Uterus (tissue), 4 donors: ENCODE measurements around the gene DPYSL5. TPM values are rescaled to one million over a fixed set of nuclear protein-coding genes. Genes with fewer than 3 reads are reported as not detected.

Experiments
- DNase-seq, 2 donors: peaks; one replicate each; pipeline ENCODE4 v3.0.0-alpha.2; 2019 to 2020
- H3K27ac ChIP-seq, 2 donors: fragments of 200-600 bp; sonication (generic); 1 replicate in 1 of 2; 2 replicates in 1 of 2; pipeline ENCODE4 v1.5.1; 2016 to 2018
- H3K27me3 ChIP-seq, 2 donors: fragments of 200-600 bp; sonication (generic); one replicate each; pipeline ENCODE4 v1.5.1; 2018 to 2019; ENCODE audit warnings: control low read depth in 1 of 2
- H3K36me3 ChIP-seq, 2 donors: fragments of 200-600 bp; sonication (generic); one replicate each; pipeline ENCODE4 v1.5.1; 2019; ENCODE audit warnings: control low read depth in 1 of 2
- H3K4me1 ChIP-seq, 2 donors: fragments of 200-600 bp; sonication (generic); one replicate each; pipeline ENCODE4 v1.5.1; 2018 to 2019; ENCODE audit warnings: control low read depth in 1 of 2
- H3K4me3 ChIP-seq, 2 donors: fragments of 200-600 bp; sonication (generic); 1 replicate in 1 of 2; 2 replicates in 1 of 2; pipeline ENCODE4 v1.5.1; 2018 to 2019; ENCODE audit warnings: mild to moderate bottlenecking in 1 of 2
- H3K9me3 ChIP-seq, 2 donors: fragments of 200-600 bp; sonication (generic); one replicate each; pipeline ENCODE4 v1.5.1; 2019; ENCODE audit warnings: control low read depth in 1 of 2
- CTCF ChIP-seq, 4 experiments: fragments of 200-600 bp in 2 of 4; fragments of 450-650 bp in 2 of 4; sonication (generic) in 2 of 4; IDR thresholded peaks; one replicate each; pipeline ENCODE4 v1.5.1; 2016 to 2019; ENCODE audit warnings: antibody characterized with exemption in 4 of 4, mild to moderate bottlenecking in 2 of 4, moderate library complexity in 1 of 4
- POLR2A ChIP-seq, 2 donors: fragments of 450-650 bp; IDR thresholded peaks; one replicate each; pipeline ENCODE4 v1.6.1; 2016; ENCODE audit warnings: antibody characterized with exemption in 2 of 2, mild to moderate bottlenecking in 1 of 2, moderate library complexity in 1 of 2
- intact Hi-C: fragments of 100-400 bp; cut with DNase I; formaldehyde crosslinking; loops from one replicate; pipeline ENCODE4 v1.15.1; 2023; ENCODE audit warnings: low total_unique reads
- total RNA-seq, 4 donors: library from RNA; depleted of rRNA in 3 of 4; stranded (reverse); fragments of >200 nt in 3 of 4; gene quantifications; one replicate each; pipeline versions ENCODE4 v1.1.0 to v1.2.4, GENCODE V29; 2014 to 2023
- donor health status: DM: yes; HTN: yes; CAD: no.

DPYSL5 gene
- total RNA-seq, 4 donors from 2014 or later = 1.8 TPM; not detected in 3

DNA sequence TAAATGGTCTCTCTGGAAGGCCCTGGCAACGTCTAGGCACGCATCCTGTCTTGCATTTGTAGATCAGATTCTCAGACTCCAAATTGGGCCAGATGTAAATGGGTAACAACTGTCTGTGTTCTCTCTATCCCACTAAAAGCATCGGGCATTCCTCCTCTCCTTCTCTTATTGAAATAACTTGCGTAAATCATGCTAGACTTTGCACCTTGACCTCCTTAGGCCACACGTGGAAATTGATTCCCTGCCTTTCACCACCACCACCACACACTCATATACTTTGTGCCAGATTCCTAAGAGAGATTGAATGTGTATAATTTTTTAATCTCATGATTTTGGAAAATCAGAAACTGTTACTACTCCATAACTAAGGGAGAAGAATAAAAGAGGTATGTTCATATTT, 143.8 kb downstream of the DPYSL5 start:
- no peak for TF ChIP-seq CTCF (IDR thresholded peaks at IDR 0.05)
- no peak for TF ChIP-seq POLR2A (IDR thresholded peaks at IDR 0.05)
- Histone ChIP-seq H3K9me3 (no peaks in the 10 kb centered on the region), H3K4me3 (no peak overlapping the region), H3K4me1 (no peaks in the 10 kb centered on the region), H3K36me3 (no peaks in the 10 kb centered on the region), H3K27ac (no peak overlapping the region), H3K27me3 (no peaks in the 10 kb centered on the region)
- no peak for DNase-seq
- intact Hi-C loops = no loop called here

DNA sequence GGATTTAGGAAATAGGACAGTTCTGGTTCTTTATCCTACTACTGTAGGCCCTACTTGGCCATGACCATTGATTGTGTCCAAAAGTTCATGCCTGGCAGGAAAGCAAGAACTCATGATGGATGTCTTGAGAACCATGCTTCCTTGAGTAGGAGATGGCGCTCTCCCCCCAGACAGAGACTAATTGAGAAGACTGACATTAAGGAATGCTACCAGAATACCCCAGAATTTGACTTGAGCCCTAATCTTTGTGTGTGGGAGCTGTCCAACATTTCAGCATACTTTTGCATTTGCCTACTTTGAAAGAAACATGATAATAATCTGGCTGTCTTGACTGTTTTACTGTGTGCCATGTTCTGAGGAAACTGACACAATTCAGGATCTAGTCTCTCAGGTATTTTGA, 145.8 kb downstream of the DPYSL5 start:
- TF ChIP-seq POLR2A (IDR thresholded peaks at IDR 0.05) (no peak), CTCF (IDR thresholded peaks at IDR 0.05) (no peak)
- no peaks in the 10 kb centered on the region for H3K27me3 ChIP-seq
- no peaks in the 10 kb centered on the region for H3K36me3 ChIP-seq
- H3K4me3 ChIP-seq = no peak overlapping the region
- no peak for DNase-seq
- no peaks in the 10 kb centered on the region for H3K4me1 ChIP-seq
- no peak overlapping the region for H3K27ac ChIP-seq
- intact Hi-C loops = no loop called here
- no peaks in the 10 kb centered on the region for H3K9me3 ChIP-seq

- intact Hi-C loops = no loop called here
- Histone ChIP-seq H3K27me3 (no peaks in the 10 kb centered on the region), H3K4me3 (no peak overlapping the region), H3K27ac (no peak overlapping the region), H3K4me1 (no peaks in the 10 kb centered on the region), H3K36me3 (no peaks in the 10 kb centered on the region), H3K9me3 (no peaks in the 10 kb centered on the region)
- no peak for TF ChIP-seq CTCF (IDR thresholded peaks at IDR 0.05)
- DNase-seq = no peak
These were observed 147.1 kb downstream of the DPYSL5 start for GRCh38 chr2:26994983-26995382.

DNA sequence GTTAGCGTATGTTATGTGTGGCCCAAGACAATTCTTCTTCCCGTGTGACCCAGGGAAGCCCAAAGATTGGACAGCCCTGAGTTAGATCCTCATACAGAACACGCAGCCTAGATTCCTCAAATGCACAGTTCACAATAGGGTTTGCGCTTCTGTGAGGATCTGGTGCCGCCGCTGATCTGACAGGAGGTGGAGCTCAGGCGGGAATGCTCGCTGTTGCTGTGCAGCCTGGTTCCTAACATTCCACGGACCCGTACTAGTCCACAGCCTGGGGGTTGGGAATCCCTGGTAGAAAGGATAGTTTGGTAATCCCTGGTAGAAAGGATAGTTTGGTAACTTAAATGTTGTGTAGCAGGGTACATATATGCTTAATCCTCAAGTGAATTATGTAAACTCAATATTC, 149.5 kb downstream of the DPYSL5 start:
- H3K9me3 ChIP-seq = no peaks in the 10 kb centered on the region
- no peak for DNase-seq
- H3K4me3 ChIP-seq = no peak overlapping the region
- no peak for TF ChIP-seq POLR2A (IDR thresholded peaks at IDR 0.05)
- no peak for TF ChIP-seq CTCF (IDR thresholded peaks at IDR 0.05)
- H3K27ac ChIP-seq = no peak overlapping the region
- no peaks in the 10 kb centered on the region for H3K27me3 ChIP-seq
- no peaks in the 10 kb centered on the region for H3K4me1 ChIP-seq
- H3K36me3 ChIP-seq = no peaks in the 10 kb centered on the region
- intact Hi-C loops = no loop called here

DNA sequence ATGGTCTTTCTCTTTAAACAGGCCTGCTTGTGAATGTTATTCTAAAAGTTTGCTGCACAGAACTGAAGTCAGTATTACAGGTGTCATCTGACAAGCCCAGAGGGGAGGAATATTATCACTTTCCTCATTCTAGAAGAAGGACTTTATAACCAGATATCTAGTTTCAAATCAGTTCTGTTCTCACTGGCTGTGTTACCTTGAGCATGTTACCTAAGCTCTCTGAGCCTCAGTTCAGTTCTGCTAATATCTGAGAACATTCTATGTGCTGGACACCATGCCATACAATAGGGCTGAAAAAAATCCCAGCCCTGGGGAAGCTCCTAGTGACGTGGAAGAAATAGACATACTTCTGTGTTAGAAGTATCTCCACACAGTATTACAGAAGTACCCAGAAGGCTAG, 150.4 kb downstream of the DPYSL5 start:
- no peak for TF ChIP-seq POLR2A (IDR thresholded peaks at IDR 0.05)
- no peak for TF ChIP-seq CTCF (IDR thresholded peaks at IDR 0.05)
- no peak overlapping the region for H3K27ac ChIP-seq
- no peaks in the 10 kb centered on the region for H3K36me3 ChIP-seq
- intact Hi-C loops = no loop called here
- no peak overlapping the region for H3K4me3 ChIP-seq
- no peak for DNase-seq
- no peaks in the 10 kb centered on the region for H3K4me1 ChIP-seq
- no peaks in the 10 kb centered on the region for H3K9me3 ChIP-seq
- no peaks in the 10 kb centered on the region for H3K27me3 ChIP-seq

Other genes with a start within 250 kb of the DPYSL5 start
- gene CIB4, start 206.8 kb upstream of the DPYSL5 start, total RNA-seq = under 1 TPM in 1 of 4 donors, not detected in 3; 0.61 TPM
- 1 to 10 TPM in 3 of 4 donors, under 1 TPM in 1; 0.29 to 7.8 (median 4.6) TPM for gene KCNK3, start 155.4 kb upstream of the DPYSL5 start, total RNA-seq
- 10 to 100 TPM in 3 of 4 donors, 1 to 10 TPM in 1; 8.2 to 44.2 (median 18.5) TPM for gene SLC35F6, start 83.8 kb upstream of the DPYSL5 start, total RNA-seq
- 1 to 10 TPM in 1 of 4 donors, not detected in 3; 2.8 TPM for gene CENPA, start 62.1 kb upstream of the DPYSL5 start, total RNA-seq
- 10 to 100 TPM in 1 of 4 donors, 1 to 10 TPM in 3; 2.9 to 49.6 (median 4.9) TPM for gene MAPRE3, start 122.5 kb downstream of the DPYSL5 start, total RNA-seq
- gene TMEM214, start 184.8 kb downstream of the DPYSL5 start, total RNA-seq = 10 to 100 TPM; 16.1 to 96.2 (median 66.5) TPM
- 10 to 100 TPM in 2 of 4 donors, 1 to 10 TPM in 1, under 1 TPM in 1; 0.77 to 26.2 (median 10.8) TPM for gene AGBL5, start 203.5 kb downstream of the DPYSL5 start, total RNA-seq
- 100 to 1,000 TPM in 3 of 4 donors, 10 to 100 TPM in 1; 76.3 to 387 (median 237) TPM for gene OST4, start 223.5 kb downstream of the DPYSL5 start, total RNA-seq
- 100 to 1,000 TPM; 107 to 377 (median 224) TPM for gene EMILIN1, start 230.5 kb downstream of the DPYSL5 start, total RNA-seq
- 10 to 100 TPM in 1 of 4 donors, 1 to 10 TPM in 3; 1.0 to 21.6 (median 5.4) TPM for gene KHK, start 238.6 kb downstream of the DPYSL5 start, total RNA-seq